Measurements from ENCODE around the gene RCL1.

DNA sequence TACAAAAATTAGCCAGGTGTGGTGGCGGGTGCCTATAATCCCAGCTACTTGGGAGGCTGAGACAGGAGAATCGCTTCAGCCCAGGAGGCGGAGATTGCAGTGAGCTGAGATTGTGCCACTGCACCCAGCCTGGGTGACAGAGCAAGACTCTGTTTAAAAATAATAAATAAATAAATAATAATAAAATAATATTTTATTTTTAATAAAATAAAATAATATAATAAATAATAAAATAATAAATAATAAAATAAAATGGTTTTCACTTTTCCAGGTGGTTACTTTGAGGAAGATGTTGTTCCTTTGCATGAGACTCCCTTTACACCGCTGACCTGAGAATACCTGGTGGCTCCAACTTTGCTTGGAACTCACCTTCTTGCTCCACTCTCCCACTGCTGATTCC lies 82.8 kb downstream of the RCL1 start:
- no peak for TF ChIP-seq CTCF (IDR thresholded peaks at IDR 0.05)
- no peak for TF ChIP-seq POLR2A (IDR thresholded peaks at IDR 0.05)

Data from thyroid gland (tissue), 4 donors.